ENCODE results near the gene FAM53B. TPM values are rescaled to one million over a fixed set of nuclear protein-coding genes. Genes with fewer than 3 reads are reported as not detected.

The FAM53B gene
- total and polyA plus RNA-seq, 7 donors = 9.6 to 36.6 (median 34.2) TPM

- Histone ChIP-seq H3K4me1 (peaks cover 0 to 100% (median 99%) of the 10 kb centered on the region in 4 donors), H3K27me3 (no peaks in the 10 kb centered on the region), H3K27ac (peak overlapping the region; percentile 86 to 94 (median 89)), H3K9me3 (no peaks in the 10 kb centered on the region), H3K36me3 (no peaks in the 10 kb centered on the region), H3K4me3 (no peak overlapping the region)
- no peak for DNase-seq
- TF ChIP-seq EP300 (IDR thresholded peaks at IDR 0.05) = no peak
- no peak for TF ChIP-seq POLR2AphosphoS5 (IDR thresholded peaks at IDR 0.05)
- TF ChIP-seq CTCF (IDR thresholded peaks at IDR 0.05) = no peak
- no peak for TF ChIP-seq POLR2A (IDR thresholded peaks at IDR 0.05)
- intact Hi-C loops (cut with DNase I) = loop anchor here (5.0 kb wide), 1 partner anchor 45 kb away; no protein-coding TSS in a partner anchor
- 60 to 70% methylated on average over 2 of the region's 2 CpGs for WGBS, 2 donors
Observed at GRCh38 chr10:124737708-124738107, 6.5 kb downstream of the FAM53B start.

- H3K27me3 ChIP-seq = no peaks in the 10 kb centered on the region
- H3K4me1 ChIP-seq = peaks cover 0 to 100% (median 100%) of the 10 kb centered on the region in 4 donors
- H3K4me3 ChIP-seq = no peak overlapping the region
- WGBS, 2 donors = 29 to 64% methylated on average over 7 of the region's 7 CpGs
- H3K27ac ChIP-seq = peak overlapping the region; percentile 86 to 94 (median 89)
- H3K9me3 ChIP-seq = no peaks in the 10 kb centered on the region
- TF ChIP-seq POLR2AphosphoS5 (IDR thresholded peaks at IDR 0.05) (no peak), EP300 (IDR thresholded peaks at IDR 0.05) (no peak), CTCF (IDR thresholded peaks at IDR 0.05) (no peak), POLR2A (IDR thresholded peaks at IDR 0.05) (no peak)
- DNase-seq = no peak
- intact Hi-C loops (cut with DNase I) = loop anchor here (5.0 kb wide), 1 partner anchor 45 kb away; no protein-coding TSS in a partner anchor
- no peaks in the 10 kb centered on the region for H3K36me3 ChIP-seq
Observed at GRCh38 chr10:124737221-124737620, 7.0 kb downstream of the FAM53B start.

- Histone ChIP-seq H3K36me3 (no peaks in the 10 kb centered on the region), H3K27me3 (no peaks in the 10 kb centered on the region), H3K9me3 (no peaks in the 10 kb centered on the region), H3K4me3 (peak overlapping the region in 2 of 4 donors; percentile 9 to 21), H3K27ac (peak overlapping the region; percentile 86 to 94 (median 89)), H3K4me1 (peaks cover 0 to 100% (median 99%) of the 10 kb centered on the region in 4 donors)
- WGBS, 2 donors = 11 to 52% methylated on average over 11 of the region's 11 CpGs
- intact Hi-C loops (cut with DNase I) = loop anchor here (5.0 kb wide), 1 partner anchor 44 kb away; no protein-coding TSS in a partner anchor
- peak; percentile 95 for DNase-seq
- no peak for TF ChIP-seq POLR2A (IDR thresholded peaks at IDR 0.05)
- peak; percentile 70 to 92 (median 88) for TF ChIP-seq POLR2AphosphoS5 (IDR thresholded peaks at IDR 0.05)
- TF ChIP-seq CTCF (IDR thresholded peaks at IDR 0.05) = no peak
- peak in 3 of 4 donors; percentile 32 to 65 (median 53) for TF ChIP-seq EP300 (IDR thresholded peaks at IDR 0.05)
Observed at GRCh38 chr10:124736491-124737136, 7.6 kb downstream of the FAM53B start.

- H3K4me1 ChIP-seq = peaks cover 0 to 100% (median 93%) of the 10 kb centered on the region in 4 donors
- peak overlapping the region; percentile 86 to 94 (median 89) for H3K27ac ChIP-seq
- no peak for TF ChIP-seq POLR2A (IDR thresholded peaks at IDR 0.05)
- no peaks in the 10 kb centered on the region for H3K36me3 ChIP-seq
- 90 to 91% methylated on average over 15 of the region's 15 CpGs for WGBS, 2 donors
- no peak for DNase-seq
- H3K4me3 ChIP-seq = peak overlapping the region in 2 of 4 donors; percentile 9 to 21
- intact Hi-C loops (cut with DNase I) = loop anchor here (5.0 kb wide), 1 partner anchor 43 kb away; no protein-coding TSS in a partner anchor
- no peaks in the 10 kb centered on the region for H3K9me3 ChIP-seq
- no peaks in the 10 kb centered on the region for H3K27me3 ChIP-seq
Observed at GRCh38 chr10:124735491-124736286, 8.5 kb downstream of the FAM53B start.
